HepG2 (cell line): ENCODE results near the gene TYMP.

ENCODE experiments used
- ARNT ChIP-seq: fragments of 450-650 bp; IDR thresholded peaks from 2 replicates; pipeline ENCODE4 v1.6.1; 2017
- POLR2AphosphoS5 ChIP-seq: IDR thresholded peaks from 2 replicates; pipeline ENCODE4 v1.6.1; 2012; ENCODE audit warnings: low read depth, low read length
- ZNF761 ChIP-seq: sonication (generic); formaldehyde crosslinking; conservative IDR thresholded peaks from 2 replicates; pipeline ENCODE4 v1.4.0; 2020; ENCODE audit warnings: mild to moderate bottlenecking, missing genetic modification reagents
- TF ChIP-seq, protein P1 (sequence below): sonication (generic); formaldehyde crosslinking; IDR thresholded peaks from 2 replicates; pipeline ENCODE4 v1.5.0; 2020; ENCODE audit warnings: mild to moderate bottlenecking, missing genetic modification reagents, moderate library complexity

GRCh38 chr22:50488006-50488677 lies 41.7 kb downstream of the TYMP start:
- TF ChIP-seq POLR2AphosphoS5 = no peak
- no peak for TF ChIP-seq ZNF761 (CRISPR knock-in tag)
- TF ChIP-seq ARNT = no peak
- TF ChIP-seq, protein P1, sequence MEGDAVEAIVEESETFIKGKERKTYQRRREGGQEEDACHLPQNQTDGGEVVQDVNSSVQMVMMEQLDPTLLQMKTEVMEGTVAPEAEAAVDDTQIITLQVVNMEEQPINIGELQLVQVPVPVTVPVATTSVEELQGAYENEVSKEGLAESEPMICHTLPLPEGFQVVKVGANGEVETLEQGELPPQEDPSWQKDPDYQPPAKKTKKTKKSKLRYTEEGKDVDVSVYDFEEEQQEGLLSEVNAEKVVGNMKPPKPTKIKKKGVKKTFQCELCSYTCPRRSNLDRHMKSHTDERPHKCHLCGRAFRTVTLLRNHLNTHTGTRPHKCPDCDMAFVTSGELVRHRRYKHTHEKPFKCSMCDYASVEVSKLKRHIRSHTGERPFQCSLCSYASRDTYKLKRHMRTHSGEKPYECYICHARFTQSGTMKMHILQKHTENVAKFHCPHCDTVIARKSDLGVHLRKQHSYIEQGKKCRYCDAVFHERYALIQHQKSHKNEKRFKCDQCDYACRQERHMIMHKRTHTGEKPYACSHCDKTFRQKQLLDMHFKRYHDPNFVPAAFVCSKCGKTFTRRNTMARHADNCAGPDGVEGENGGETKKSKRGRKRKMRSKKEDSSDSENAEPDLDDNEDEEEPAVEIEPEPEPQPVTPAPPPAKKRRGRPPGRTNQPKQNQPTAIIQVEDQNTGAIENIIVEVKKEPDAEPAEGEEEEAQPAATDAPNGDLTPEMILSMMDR (CRISPR knock-in tag) = no peak
